BJ (cell line): ENCODE data around the gene PHACTR2. TPM values are rescaled to one million over a fixed set of nuclear protein-coding genes. Genes with fewer than 3 reads are reported as not detected.
A peak's percentile ranks its signal among the peaks of the same experiment; 100 is the strongest.
"Not testable (repeated sequence)": the region's sequence is repeated elsewhere in the genome, so short reads cannot be mapped to it uniquely, and the experiment has no call there.

Experiments used
- CTCF ChIA-PET: fragments of 350-600 bp; formaldehyde crosslinking; extraction: SDS; loops from one replicate; lab custom pipeline; 2021; ENCODE audit warnings: antibody characterized with exemption, inconsistent platforms; lab: Yijun Ruan, JAX
- POLR2A ChIA-PET: fragments of 300-600 bp; sonication (Branson Sonifier 250); formaldehyde crosslinking; extraction: SDS; loops from one replicate; lab custom pipeline; 2021; ENCODE audit warnings: antibody characterized with exemption; lab: Charles Lee
- DNase-seq: peaks from one replicate; pipeline ENCODE4 v3.0.0-alpha.2; 2011; ENCODE audit warnings: low read depth
- H3K27me3 ChIP-seq: 2 replicates; pipeline ENCODE4 v1.6.0; 2011; ENCODE audit warnings: low read length; ENCODE audit not compliant: control insufficient read depth, insufficient read depth
- H3K36me3 ChIP-seq: 2 replicates; pipeline ENCODE4 v1.5.1; 2011; ENCODE audit warnings: low read length; ENCODE audit not compliant: control insufficient read depth, insufficient read depth
- H3K4me3 ChIP-seq: 2 replicates; pipeline ENCODE4 v1.5.1; 2011; ENCODE audit warnings: low read depth, mild to moderate bottlenecking, control low read depth, low read length
- polyA plus RNA-seq: library from polyadenylated mRNA; depleted of rRNA; stranded (reverse); fragments of >200 nt; gene quantifications from 2 replicates; pipeline ENCODE4 v1.2.3, GENCODE V29; 2011
- TF ChIP-seq, protein P1 (sequence below): IDR thresholded peaks from 2 replicates; pipeline ENCODE4 v1.5.1; 2011; ENCODE audit warnings: low read depth, mild to moderate bottlenecking, control low read depth, inconsistent platforms, low read length, moderate library complexity; ENCODE audit not compliant: insufficient read depth

PHACTR2 gene
- polyA plus RNA-seq, 1 experiment, result 26.0 TPM

DNA sequence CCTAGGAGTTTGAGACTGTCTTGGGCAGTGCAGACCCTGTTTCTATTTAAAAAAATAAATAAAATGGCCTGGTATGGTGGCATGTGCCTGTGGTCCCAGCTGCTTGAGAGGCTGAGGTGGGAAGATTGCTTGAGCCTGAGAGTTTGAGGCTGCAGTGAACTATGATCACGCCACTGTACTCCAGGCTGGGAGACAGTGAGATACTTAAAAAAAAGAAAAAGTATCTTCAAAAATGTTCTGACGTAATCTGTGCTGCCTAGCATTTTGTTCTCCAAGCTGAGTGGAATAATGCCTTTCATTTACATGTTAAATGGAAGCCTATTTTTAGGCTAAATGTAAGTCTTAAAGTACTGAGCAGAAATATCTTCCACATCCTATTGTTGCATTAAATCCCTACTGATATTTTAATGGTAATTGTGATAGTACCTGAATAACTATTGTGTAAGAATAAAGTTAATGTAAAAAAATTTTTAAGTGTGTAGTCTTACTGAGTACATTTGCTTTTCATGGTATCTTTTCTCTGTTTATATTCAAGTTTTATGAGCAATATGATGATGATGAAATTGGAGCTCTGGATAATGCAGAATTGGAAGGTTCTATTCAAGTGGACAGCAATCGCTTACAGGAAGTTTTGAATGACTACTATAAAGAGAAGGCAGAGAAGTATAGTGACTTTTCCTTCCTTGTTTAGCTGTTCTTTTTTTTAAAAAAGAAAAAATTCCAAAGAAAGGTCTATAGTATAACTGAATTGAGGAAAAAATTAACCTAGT lies 182.3 kb downstream of the PHACTR2 start:
- TF ChIP-seq, protein P1, sequence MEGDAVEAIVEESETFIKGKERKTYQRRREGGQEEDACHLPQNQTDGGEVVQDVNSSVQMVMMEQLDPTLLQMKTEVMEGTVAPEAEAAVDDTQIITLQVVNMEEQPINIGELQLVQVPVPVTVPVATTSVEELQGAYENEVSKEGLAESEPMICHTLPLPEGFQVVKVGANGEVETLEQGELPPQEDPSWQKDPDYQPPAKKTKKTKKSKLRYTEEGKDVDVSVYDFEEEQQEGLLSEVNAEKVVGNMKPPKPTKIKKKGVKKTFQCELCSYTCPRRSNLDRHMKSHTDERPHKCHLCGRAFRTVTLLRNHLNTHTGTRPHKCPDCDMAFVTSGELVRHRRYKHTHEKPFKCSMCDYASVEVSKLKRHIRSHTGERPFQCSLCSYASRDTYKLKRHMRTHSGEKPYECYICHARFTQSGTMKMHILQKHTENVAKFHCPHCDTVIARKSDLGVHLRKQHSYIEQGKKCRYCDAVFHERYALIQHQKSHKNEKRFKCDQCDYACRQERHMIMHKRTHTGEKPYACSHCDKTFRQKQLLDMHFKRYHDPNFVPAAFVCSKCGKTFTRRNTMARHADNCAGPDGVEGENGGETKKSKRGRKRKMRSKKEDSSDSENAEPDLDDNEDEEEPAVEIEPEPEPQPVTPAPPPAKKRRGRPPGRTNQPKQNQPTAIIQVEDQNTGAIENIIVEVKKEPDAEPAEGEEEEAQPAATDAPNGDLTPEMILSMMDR, result no peak
- Histone ChIP-seq H3K36me3 (peaks cover 5% of the 10 kb centered on the region), H3K27me3 (no peaks in the 10 kb centered on the region), H3K4me3 (no peak overlapping the region)
- ChIA-PET POLR2A (no interaction called here), CTCF (interaction anchor here (0.6 to 1.0 kb wide), 2 partner anchors 24 to 238 kb away, joined by 3 to 4 read pairs; no protein-coding TSS in a partner anchor)
- DNase-seq, result no peak

DNA sequence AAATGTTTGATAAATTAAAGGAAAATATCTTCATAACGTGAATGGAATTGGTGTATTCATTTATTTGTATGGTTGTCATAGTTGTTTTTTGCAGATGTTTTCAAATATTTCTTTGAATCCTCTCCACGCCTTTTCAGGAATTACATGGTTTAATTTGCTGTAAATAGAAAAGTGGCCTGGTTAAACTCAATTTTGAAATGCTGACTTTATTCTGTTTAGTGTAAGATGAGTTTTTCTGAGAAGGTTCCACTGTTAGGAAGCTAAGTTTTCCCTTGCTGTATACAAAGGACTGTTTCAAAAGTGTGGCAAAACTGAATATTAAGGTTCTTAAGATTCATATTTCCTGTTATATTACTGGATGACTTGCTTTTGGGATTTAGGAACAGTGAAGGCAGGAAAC lies 186.0 kb downstream of the PHACTR2 start:
- DNase-seq, result no peak
- POLR2A ChIA-PET, result no interaction called here
- CTCF ChIA-PET, result interaction anchor here (0.6 to 1.4 kb wide), 2 partner anchors 21 to 150 kb away, joined by 3 read pairs; partner anchors contain the start of gene LTV1
- H3K4me3 ChIP-seq, result no peak overlapping the region
- no peaks in the 10 kb centered on the region for H3K27me3 ChIP-seq
- peaks cover 4% of the 10 kb centered on the region; the same call in 1 of the 2 replicates for H3K36me3 ChIP-seq
- TF ChIP-seq, protein P1, result no peak

DNA sequence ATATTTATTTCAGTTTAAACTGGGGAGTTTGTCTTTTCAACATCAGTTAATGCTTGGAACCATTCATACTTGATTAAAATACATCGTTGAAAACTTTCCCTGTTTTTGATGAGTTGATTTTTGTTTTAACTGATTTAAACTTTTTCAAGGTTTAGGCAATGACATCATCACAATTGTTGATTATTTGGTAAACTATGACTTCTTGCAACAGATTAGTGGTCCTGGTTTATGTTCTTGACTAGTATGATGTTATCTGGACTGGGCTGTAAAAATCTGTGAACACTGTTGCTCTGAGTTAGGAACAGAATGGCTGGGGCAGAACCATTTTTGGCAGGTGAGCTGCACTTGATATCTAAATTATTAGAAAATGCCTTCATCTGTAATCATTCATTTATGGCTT lies 186.5 kb downstream of the PHACTR2 start, which contains the start of gene ZC2HC1B:
Gene ZC2HC1B (plus strand): TSS at position 241 of the 400 bp plus-strand sequence. CDS start 66 bp downstream, at position 307.
- DNase-seq, result no peak
- H3K27me3 ChIP-seq, result no peaks in the 10 kb centered on the region
- ChIA-PET POLR2A (no interaction called here), CTCF (no interaction called here)
- peaks cover 4% of the 10 kb centered on the region; the same call in 1 of the 2 replicates for H3K36me3 ChIP-seq
- H3K4me3 ChIP-seq, result no peak within 1 kb of the TSS
- TF ChIP-seq, protein P1, result no peak

DNA sequence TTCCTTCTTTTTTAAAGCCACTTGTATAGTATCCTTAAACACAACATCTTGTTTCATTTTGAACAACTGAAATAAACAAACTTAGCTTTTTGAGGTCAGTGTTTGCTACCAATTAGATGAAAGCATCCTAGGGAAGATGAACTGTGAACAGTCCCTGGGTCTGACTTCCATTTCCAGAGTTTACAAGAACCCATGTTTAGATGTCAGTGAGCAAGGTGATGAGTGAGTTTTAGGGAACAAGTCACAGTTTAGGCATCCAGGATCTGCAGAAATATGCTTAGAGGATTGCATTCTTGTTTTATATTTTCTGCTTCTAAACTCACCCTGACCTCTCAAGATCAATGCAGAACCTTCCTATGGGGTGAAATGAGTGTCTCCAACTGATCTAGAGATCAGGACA lies 189.5 kb downstream of the PHACTR2 start:
- H3K4me3 ChIP-seq, result no peak overlapping the region
- no peaks in the 10 kb centered on the region for H3K36me3 ChIP-seq
- TF ChIP-seq, protein P1, result no peak
- peak; percentile 5 for DNase-seq
- H3K27me3 ChIP-seq, result no peaks in the 10 kb centered on the region
- POLR2A ChIA-PET, result no interaction called here
- CTCF ChIA-PET, result no interaction called here

DNA sequence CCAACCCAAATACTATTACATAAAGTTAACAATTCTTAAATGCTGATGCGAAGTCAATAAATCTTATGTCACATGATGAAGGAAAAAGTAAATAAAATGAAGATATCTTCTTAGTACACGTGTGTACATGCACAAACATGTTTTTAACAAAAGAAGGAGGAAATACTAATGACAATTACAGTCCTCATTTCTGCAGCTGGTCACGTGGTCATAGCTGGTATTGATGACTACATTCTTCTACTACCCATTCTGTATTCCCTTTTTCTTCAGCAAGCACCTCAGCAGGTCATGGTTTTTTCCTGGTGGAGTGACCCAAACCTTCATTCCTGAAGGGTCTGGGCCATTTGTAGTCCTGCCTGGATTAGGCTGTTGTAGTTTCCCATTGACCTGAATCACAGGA lies 191.0 kb downstream of the PHACTR2 start:
- POLR2A ChIA-PET, CTCF ChIA-PET, DNase-seq, H3K4me3 ChIP-seq, H3K27me3 ChIP-seq, H3K36me3 ChIP-seq: not testable (repeated sequence)

DNA sequence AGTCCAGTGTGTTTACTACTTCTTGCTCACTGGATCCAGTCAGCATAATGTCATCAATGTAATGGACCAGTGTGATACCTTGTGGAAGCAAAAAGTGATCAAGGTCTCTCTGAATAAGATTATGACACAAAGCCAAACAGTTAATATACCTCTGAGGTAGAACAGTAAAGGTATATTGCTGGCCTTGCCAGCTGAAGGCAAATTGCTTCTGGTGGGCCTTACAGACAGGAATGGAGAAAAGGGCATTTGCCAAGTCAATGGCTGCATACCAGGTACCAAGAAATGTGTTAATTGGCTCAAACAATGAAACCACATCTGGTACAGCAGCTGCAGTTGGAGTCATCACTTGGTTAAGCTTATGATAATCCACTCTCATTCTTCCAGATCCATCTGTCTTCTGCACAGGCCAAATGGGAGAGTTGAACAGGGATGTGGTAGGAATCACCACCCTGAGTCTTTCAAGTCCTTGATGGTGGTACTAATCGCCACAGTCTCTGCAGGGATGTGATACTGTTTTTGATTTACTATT lies 193.5 kb downstream of the PHACTR2 start:
- DNase-seq, POLR2A ChIA-PET, H3K36me3 ChIP-seq, H3K27me3 ChIP-seq, CTCF ChIA-PET, H3K4me3 ChIP-seq: not testable (repeated sequence)
